Progenitor cell of endocrine pancreas (in vitro differentiated cells): ENCODE data around the gene DGLUCY. TPM values are rescaled to one million over a fixed set of nuclear protein-coding genes. Genes with fewer than 3 reads are reported as not detected.
A peak's percentile ranks its signal among the peaks of the same experiment; 100 is the strongest.

Experiments
- DNase-seq: peaks from one replicate; pipeline ENCODE4 v3.0.0; 2021; ENCODE audit warnings: low spot score; ENCODE audit not compliant: unreplicated experiment
- H3K27ac Mint-ChIP-seq: 2 replicates; pipeline ENCODE4 v1.8.0; 2021; ENCODE audit warnings: mild to moderate bottlenecking, moderate library complexity, mixed read lengths
- H3K27me3 Mint-ChIP-seq: 2 replicates; pipeline ENCODE4 v1.8.0; 2021; ENCODE audit warnings: mixed read lengths
- H3K36me3 Mint-ChIP-seq: 2 replicates; pipeline ENCODE4 v1.8.0; 2022; ENCODE audit warnings: mixed read lengths; ENCODE audit not compliant: insufficient read depth
- H3K4me1 Mint-ChIP-seq: 2 replicates; pipeline ENCODE4 v1.8.0; 2021; ENCODE audit warnings: low read depth, mixed read lengths
- H3K4me3 Mint-ChIP-seq: 2 replicates; pipeline ENCODE4 v1.8.0; 2021; ENCODE audit warnings: low read depth, mild to moderate bottlenecking, moderate library complexity, mixed read lengths
- H3K9me3 Mint-ChIP-seq: 2 replicates; pipeline ENCODE4 v1.8.0; 2021; ENCODE audit warnings: low read depth, mixed read lengths
- CTCF ChIP-seq: fragments of 200-600 bp; sonication (generic); IDR thresholded peaks from one replicate; pipeline ENCODE4 v1.5.0; 2021; ENCODE audit warnings: antibody characterized with exemption, mild to moderate bottlenecking; ENCODE audit not compliant: unreplicated experiment
- total RNA-seq: library from RNA; stranded (reverse); gene quantifications from 2 replicates; pipeline ENCODE4 v1.2.1, GENCODE V29; 2021

The DGLUCY gene
- total RNA-seq, 1 donor from 2014 or later, result 83.3 TPM

- no peak for DNase-seq
- H3K9me3 Mint-ChIP-seq, result no peaks in the 10 kb centered on the region
- H3K4me3 Mint-ChIP-seq, result peak overlapping the region; percentile 19
- peaks cover 10% of the 10 kb centered on the region for H3K4me1 Mint-ChIP-seq
- TF ChIP-seq CTCF, result no peak
- H3K36me3 Mint-ChIP-seq, result no peaks in the 10 kb centered on the region
- H3K27me3 Mint-ChIP-seq, result peaks cover 18% of the 10 kb centered on the region
- H3K27ac Mint-ChIP-seq, result no peak overlapping the region
These were observed 136.2 kb downstream of the DGLUCY start for GRCh38 chr14:91249841-91250616.

GRCh38 chr14:91250912-91251311 is 137.0 kb downstream of the DGLUCY start:
- Mint-ChIP-seq H3K36me3 (no peaks in the 10 kb centered on the region), H3K27ac (no peak overlapping the region), H3K9me3 (no peaks in the 10 kb centered on the region), H3K27me3 (peaks cover 22% of the 10 kb centered on the region), H3K4me1 (peaks cover 10% of the 10 kb centered on the region), H3K4me3 (no peak overlapping the region)
- DNase-seq, result no peak
- TF ChIP-seq CTCF, result no peak

- no peaks in the 10 kb centered on the region for H3K9me3 Mint-ChIP-seq
- H3K36me3 Mint-ChIP-seq, result no peaks in the 10 kb centered on the region
- no peak for DNase-seq
- H3K4me3 Mint-ChIP-seq, result peak overlapping the region; percentile 78
- no peak overlapping the region for H3K27ac Mint-ChIP-seq
- peak; percentile 57 for TF ChIP-seq CTCF
- H3K4me1 Mint-ChIP-seq, result peaks cover 10% of the 10 kb centered on the region
- H3K27me3 Mint-ChIP-seq, result peaks cover 41% of the 10 kb centered on the region
These were observed 139.3 kb downstream of the DGLUCY start for GRCh38 chr14:91252871-91253794.

- Mint-ChIP-seq H3K9me3 (no peaks in the 10 kb centered on the region), H3K4me3 (peak overlapping the region; percentile 75), H3K27me3 (peaks cover 48% of the 10 kb centered on the region), H3K27ac (peak overlapping the region; percentile 77), H3K4me1 (peaks cover 10% of the 10 kb centered on the region), H3K36me3 (no peaks in the 10 kb centered on the region)
- DNase-seq, result no peak
- TF ChIP-seq CTCF, result no peak
These were observed 140.0 kb downstream of the DGLUCY start for GRCh38 chr14:91253795-91254323.

- no peak for TF ChIP-seq CTCF
- no peak for DNase-seq
- peaks cover 48% of the 10 kb centered on the region for H3K27me3 Mint-ChIP-seq
- H3K4me1 Mint-ChIP-seq, result peaks cover 10% of the 10 kb centered on the region
- H3K36me3 Mint-ChIP-seq, result no peaks in the 10 kb centered on the region
- H3K4me3 Mint-ChIP-seq, result peak overlapping the region; percentile 75
- no peaks in the 10 kb centered on the region for H3K9me3 Mint-ChIP-seq
- peak overlapping the region; percentile 23 for H3K27ac Mint-ChIP-seq
These were observed 140.6 kb downstream of the DGLUCY start for GRCh38 chr14:91254461-91254860.
